Lung (tissue), 12 donors: ENCODE measurements around the gene THBD. TPM values are rescaled to one million over a fixed set of nuclear protein-coding genes. Genes with fewer than 3 reads are reported as not detected.

ENCODE experiments used
- ATAC-seq: fragments of 200-7000 bp; cut with Tn5 transposase; one replicate; pipeline ENCODE4 v1.9.1; 2020; ENCODE audit warnings: moderate number of reproducible peaks; ENCODE audit not compliant: insufficient read depth, low FRiP score
- DNase-seq, 3 donors: peaks; one replicate each; pipeline ENCODE4 v3.0.0-alpha.2; 2013 to 2017
- H3K27ac ChIP-seq, 2 donors: one replicate each; pipeline ENCODE4 v1.5.1; 2013; ENCODE audit warnings: mild to moderate bottlenecking in 2 of 2, moderate library complexity in 2 of 2, control low read depth in 1 of 2, inconsistent platforms in 1 of 2, low read depth in 1 of 2, low read length in 1 of 2
- H3K27me3 ChIP-seq, 3 donors: one replicate each; pipeline ENCODE4 v1.5.1; 2013; ENCODE audit warnings: low read length in 2 of 3; ENCODE audit not compliant: control insufficient read depth in 3 of 3, insufficient read depth in 3 of 3
- H3K36me3 ChIP-seq, 4 donors: one replicate each; pipeline ENCODE4 v1.5.1; 2013; ENCODE audit warnings: low read length in 4 of 4, mild to moderate bottlenecking in 1 of 4, moderate library complexity in 1 of 4; ENCODE audit not compliant: control insufficient read depth in 4 of 4, insufficient read depth in 4 of 4
- H3K4me1 ChIP-seq, 5 donors: one replicate each; pipeline ENCODE4 v1.5.1; 2013; ENCODE audit warnings: low read length in 5 of 5, mild to moderate bottlenecking in 2 of 5, moderate library complexity in 1 of 5; ENCODE audit not compliant: control insufficient read depth in 5 of 5, insufficient read depth in 5 of 5
- H3K4me3 ChIP-seq: one replicate; pipeline ENCODE4 v1.5.1; 2013; ENCODE audit warnings: mild to moderate bottlenecking, control low read depth, moderate library complexity
- H3K9ac ChIP-seq, 2 donors: one replicate each; pipeline ENCODE4 v1.5.1; 2013; ENCODE audit warnings: low read length in 2 of 2, control low read depth in 1 of 2; ENCODE audit not compliant: insufficient read depth in 1 of 2
- H3K9me3 ChIP-seq, 4 donors: one replicate each; pipeline ENCODE4 v1.5.1; 2013; ENCODE audit warnings: low read length in 3 of 4, mild to moderate bottlenecking in 1 of 4, moderate library complexity in 1 of 4; ENCODE audit not compliant: control insufficient read depth in 4 of 4, insufficient read depth in 3 of 4
- CTCF ChIP-seq: IDR thresholded peaks from 2 replicates; pipeline ENCODE4 v1.5.1; 2012; ENCODE audit warnings: mild to moderate bottlenecking; ENCODE audit errors: control extremely low read depth, extremely low read depth
- WGBS, 2 donors: extraction: QIAGEN DNeasy Blood & Tissue Kit; methylation state at CpG; one replicate each; pipeline ENCODE4 v1.1.7; 2013; 5-methylcytosine and 5-hydroxymethylcytosine counted together
- polyA plus RNA-seq, 2 donors: library from polyadenylated mRNA; stranded (reverse); fragments of 200-250 nt; gene quantifications; one replicate each; pipeline ENCODE4 v1.2.1, GENCODE V29; 2013
- total RNA-seq, 2 donors: library from RNA; depleted of rRNA in 1 of 2; stranded (reverse); fragments of >200 nt in 1 of 2; gene quantifications; one replicate each; pipeline ENCODE4 v1.2.1, GENCODE V29; 2014 to 2021
- donor health status: control.
- donor health status: control.
- donor health status: Bipolar disorder and iron deficiency.
- donor health status: healthy.
- donor health status: DM: yes; HTN: yes; CAD: no.

The THBD gene
- total and polyA plus RNA-seq, 4 donors, result 23.6 to 101 (median 61.4) TPM

- H3K4me1 ChIP-seq, result peaks cover 0 to 16% (median 0%) of the 10 kb centered on the region in 5 donors
- DNase-seq (no peak), ATAC-seq (no peak)
- 63 to 83% methylated on average over 6 of the region's 6 CpGs for WGBS, 2 donors
- H3K36me3 ChIP-seq, result no peaks in the 10 kb centered on the region
- H3K9me3 ChIP-seq, result peaks cover 0 to 2% (median 0%) of the 10 kb centered on the region in 4 donors
- no peak overlapping the region for H3K27ac ChIP-seq
- H3K4me3 ChIP-seq, result no peak overlapping the region
- peaks cover 0 to 44% (median 37%) of the 10 kb centered on the region in 3 donors for H3K27me3 ChIP-seq
- no peak for TF ChIP-seq CTCF
- H3K9ac ChIP-seq, result no peak overlapping the region
Measured at GRCh38 chr20:23043376-23043775, 6.1 kb downstream of the THBD start.

DNA sequence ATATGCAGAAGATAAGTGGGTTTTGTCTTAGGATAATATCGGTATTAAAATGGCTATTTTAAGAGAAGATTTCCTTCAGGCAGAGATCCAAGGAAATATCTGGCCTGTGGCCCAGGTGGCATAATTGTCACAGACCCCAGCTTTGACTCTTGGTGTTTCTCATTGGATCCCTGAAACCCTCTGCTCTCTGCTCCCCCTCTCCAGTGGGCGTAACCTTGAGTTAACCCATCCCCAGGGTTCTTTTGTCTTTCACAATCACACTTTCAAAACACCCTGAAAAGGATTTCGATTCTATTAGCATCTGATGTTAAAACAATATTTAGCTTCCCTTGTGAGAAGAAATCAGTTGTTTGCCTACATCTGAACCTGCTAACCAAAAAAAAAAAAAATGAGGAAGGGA is 7.2 kb downstream of the THBD start:
- H3K4me3 ChIP-seq, result no peak overlapping the region
- no peaks in the 10 kb centered on the region for H3K36me3 ChIP-seq
- no peak for TF ChIP-seq CTCF
- WGBS, 2 donors, result 42 to 45% methylated on average over 3 of the region's 3 CpGs
- ATAC-seq (no peak), DNase-seq (no peak)
- H3K27ac ChIP-seq, result no peak overlapping the region
- H3K27me3 ChIP-seq, result peaks cover 0 to 38% (median 33%) of the 10 kb centered on the region in 3 donors
- H3K9me3 ChIP-seq, result peaks cover 0 to 2% (median 0%) of the 10 kb centered on the region in 4 donors
- H3K9ac ChIP-seq, result no peak overlapping the region
- H3K4me1 ChIP-seq, result peaks cover 0 to 8% (median 0%) of the 10 kb centered on the region in 5 donors

- ATAC-seq, result no peak
Measured at GRCh38 chr20:23039885-23040508, 9.5 kb downstream of the THBD start.

More at GRCh38 chr20:23039885-23040508, 9.5 kb downstream of the THBD start:
- Histone ChIP-seq H3K36me3 (no peaks in the 10 kb centered on the region), H3K4me1 (peaks cover 0 to 8% (median 0%) of the 10 kb centered on the region in 5 donors), H3K27ac (no peak overlapping the region), H3K4me3 (no peak overlapping the region), H3K9me3 (peaks cover 0 to 6% (median 0%) of the 10 kb centered on the region in 4 donors), H3K9ac (no peak overlapping the region), H3K27me3 (peaks cover 0 to 36% (median 31%) of the 10 kb centered on the region in 3 donors)
- WGBS, 2 donors, result 75 to 79% methylated on average over 3 of the region's 3 CpGs
- DNase-seq, result no peak
- TF ChIP-seq CTCF, result no peak
